LNCaP clone FGC (cell line): ENCODE measurements around the gene MUCL1.
"Not testable (repeated sequence)": the region's sequence is repeated elsewhere in the genome, so short reads cannot be mapped to it uniquely, and the experiment has no call there.

Experiments
- DNase-seq: peaks from one replicate; pipeline ENCODE4 v3.0.0-alpha.2; 2011; ENCODE audit warnings: low read depth
- H3K4me3 ChIP-seq: 2 replicates; pipeline ENCODE4 v1.5.1; 2011; ENCODE audit warnings: mild to moderate bottlenecking, low read depth, low read length, control low read depth
- TF ChIP-seq, protein P1 (sequence below): IDR thresholded peaks from 2 replicates; pipeline ENCODE4 v1.5.1; 2012; ENCODE audit warnings: mild to moderate bottlenecking; ENCODE audit not compliant: control insufficient read depth, insufficient read depth; ENCODE audit errors: extremely low read depth

The MUCL1 gene

GRCh38 chr12:54865683-54866324 is 11.5 kb downstream of the MUCL1 start:
- TF ChIP-seq, protein P1, sequence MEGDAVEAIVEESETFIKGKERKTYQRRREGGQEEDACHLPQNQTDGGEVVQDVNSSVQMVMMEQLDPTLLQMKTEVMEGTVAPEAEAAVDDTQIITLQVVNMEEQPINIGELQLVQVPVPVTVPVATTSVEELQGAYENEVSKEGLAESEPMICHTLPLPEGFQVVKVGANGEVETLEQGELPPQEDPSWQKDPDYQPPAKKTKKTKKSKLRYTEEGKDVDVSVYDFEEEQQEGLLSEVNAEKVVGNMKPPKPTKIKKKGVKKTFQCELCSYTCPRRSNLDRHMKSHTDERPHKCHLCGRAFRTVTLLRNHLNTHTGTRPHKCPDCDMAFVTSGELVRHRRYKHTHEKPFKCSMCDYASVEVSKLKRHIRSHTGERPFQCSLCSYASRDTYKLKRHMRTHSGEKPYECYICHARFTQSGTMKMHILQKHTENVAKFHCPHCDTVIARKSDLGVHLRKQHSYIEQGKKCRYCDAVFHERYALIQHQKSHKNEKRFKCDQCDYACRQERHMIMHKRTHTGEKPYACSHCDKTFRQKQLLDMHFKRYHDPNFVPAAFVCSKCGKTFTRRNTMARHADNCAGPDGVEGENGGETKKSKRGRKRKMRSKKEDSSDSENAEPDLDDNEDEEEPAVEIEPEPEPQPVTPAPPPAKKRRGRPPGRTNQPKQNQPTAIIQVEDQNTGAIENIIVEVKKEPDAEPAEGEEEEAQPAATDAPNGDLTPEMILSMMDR, result no peak
- no peak for DNase-seq
- no peak overlapping the region for H3K4me3 ChIP-seq

DNA sequence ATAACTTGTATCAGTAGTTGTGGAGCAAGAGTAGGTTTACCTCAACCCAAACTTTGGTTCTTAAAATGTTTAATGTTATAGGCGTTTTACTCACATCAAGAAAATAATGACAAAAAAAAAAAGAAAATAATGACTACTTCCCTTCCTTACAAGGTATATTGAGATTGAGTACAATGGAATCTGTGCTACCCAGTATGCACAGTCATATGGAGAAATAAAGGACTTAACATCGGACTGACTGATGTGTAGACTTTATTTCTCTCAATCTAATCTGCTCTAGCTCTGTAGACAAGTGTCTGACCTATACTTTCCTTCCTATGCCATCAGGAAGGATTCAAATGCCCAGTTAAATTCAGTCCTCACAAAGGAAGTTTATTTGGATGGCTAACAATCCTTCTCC is 14.4 kb downstream of the MUCL1 start:
- TF ChIP-seq, protein P1, result no peak
- DNase-seq, result no peak
- no peak overlapping the region for H3K4me3 ChIP-seq

DNA sequence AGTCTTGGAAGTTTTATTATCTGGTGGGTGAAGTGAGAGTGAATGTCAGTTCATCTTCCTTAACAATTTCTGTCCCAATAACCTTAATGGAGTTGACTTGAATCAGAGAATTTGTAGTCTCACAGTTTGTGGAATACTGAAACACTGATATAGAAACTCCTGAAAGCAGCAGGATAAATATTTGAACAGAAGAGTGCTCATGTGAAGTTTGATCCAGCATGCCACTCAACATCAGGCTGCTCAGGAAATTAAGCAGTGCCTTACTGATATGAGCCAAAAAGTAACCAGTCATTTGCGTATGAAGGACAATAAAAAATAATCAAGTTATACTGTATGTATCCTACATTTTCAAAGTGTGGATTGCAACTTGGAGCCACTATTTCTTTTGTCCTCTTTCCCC is 15.7 kb downstream of the MUCL1 start:
- TF ChIP-seq, protein P1, result no peak
- no peak for DNase-seq
- no peak overlapping the region for H3K4me3 ChIP-seq

DNA sequence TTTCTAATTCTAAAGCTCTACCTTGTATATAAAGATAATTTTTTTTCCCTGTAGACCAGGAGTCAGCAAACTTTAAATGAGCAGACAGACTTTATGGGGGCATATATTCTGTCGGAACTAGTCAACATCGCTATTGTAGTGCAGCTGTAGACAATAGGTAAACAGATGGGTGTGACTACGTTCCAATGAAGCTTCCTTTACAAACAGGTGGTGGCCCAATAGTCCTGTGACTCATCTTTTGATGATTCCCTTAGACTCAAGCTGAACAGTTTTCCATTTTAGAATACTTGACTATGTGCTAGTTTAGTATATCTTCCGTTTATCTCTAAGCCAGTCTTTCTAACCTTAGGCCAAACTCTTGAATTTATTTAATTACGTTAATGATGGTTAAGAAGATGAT is 16.3 kb downstream of the MUCL1 start:
- TF ChIP-seq, protein P1, result no peak
- H3K4me3 ChIP-seq, result no peak overlapping the region
- no peak for DNase-seq

GRCh38 chr12:54879150-54879549 is 24.8 kb downstream of the MUCL1 start:
- TF ChIP-seq, protein P1, result no peak
- DNase-seq, result no peak
- H3K4me3 ChIP-seq, result no peak overlapping the region

- TF ChIP-seq, protein P1, result no peak
- DNase-seq, result no peak
- H3K4me3 ChIP-seq, result no peak overlapping the region
Measured at GRCh38 chr12:54879579-54879978, 25.3 kb downstream of the MUCL1 start.

GRCh38 chr12:54882079-54882478 is 27.8 kb downstream of the MUCL1 start:
- DNase-seq, result peak; percentile 92
- H3K4me3 ChIP-seq, result no peak overlapping the region
- TF ChIP-seq, protein P1, result no peak

DNA sequence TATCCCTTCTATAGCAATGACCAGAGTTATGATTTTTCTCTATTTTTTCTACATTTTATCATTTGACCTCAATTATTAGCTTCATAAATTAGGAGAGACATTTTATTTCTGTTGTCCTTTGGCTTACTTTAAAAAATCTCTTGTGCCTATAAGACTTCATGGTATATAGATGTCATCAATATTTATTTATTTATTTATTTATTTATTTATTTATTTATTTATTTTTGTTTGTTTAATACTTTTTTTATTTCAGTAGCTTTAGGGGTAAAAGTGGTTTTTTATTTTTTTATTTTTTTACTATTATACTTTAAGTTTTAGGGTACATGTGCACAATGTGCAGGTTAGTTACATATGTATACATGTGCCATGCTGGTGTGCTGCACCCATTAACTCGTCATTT is 28.3 kb downstream of the MUCL1 start:
- not testable (repeated sequence) for H3K4me3 ChIP-seq, DNase-seq

GRCh38 chr12:54888428-54888827 is 34.1 kb downstream of the MUCL1 start:
- H3K4me3 ChIP-seq, result not testable (repeated sequence)

More at GRCh38 chr12:54888428-54888827, 34.1 kb downstream of the MUCL1 start:
- not testable (repeated sequence) for DNase-seq
